ENCODE data around the gene RIBC2. TPM values are rescaled to one million over a fixed set of nuclear protein-coding genes. Genes with fewer than 3 reads are reported as not detected.
"Not testable (repeated sequence)": the region's sequence is repeated elsewhere in the genome, so short reads cannot be mapped to it uniquely, and the experiment has no call there.

RIBC2 gene
- total RNA-seq, 2 experiments from 2014 or later: 11.2 to 12.1 TPM

GRCh38 chr22:45456811-45457210 lies 43.3 kb downstream of the RIBC2 start:
- ATAC-seq (ENCODE audit: low read depth) (no peak), DNase-seq (no peak)
- H3K27me3 Mint-ChIP-seq: no peaks in the 10 kb centered on the region
- no peaks in the 10 kb centered on the region for H3K4me1 Mint-ChIP-seq
- POLR2A ChIA-PET: no interaction called here
- H3K9me3 Mint-ChIP-seq: no peaks in the 10 kb centered on the region
- H3K4me3 Mint-ChIP-seq: no peak overlapping the region
- H3K27ac Mint-ChIP-seq: no peak overlapping the region
- H3K36me3 Mint-ChIP-seq: no peaks in the 10 kb centered on the region

- H3K27me3 Mint-ChIP-seq: no peaks in the 10 kb centered on the region
- DNase-seq (no peak), ATAC-seq (ENCODE audit: low read depth) (no peak)
- no peaks in the 10 kb centered on the region for H3K4me1 Mint-ChIP-seq
- no peaks in the 10 kb centered on the region for H3K9me3 Mint-ChIP-seq
- H3K36me3 Mint-ChIP-seq: no peaks in the 10 kb centered on the region
- no peak overlapping the region for H3K27ac Mint-ChIP-seq
- H3K4me3 Mint-ChIP-seq: no peak overlapping the region
- POLR2A ChIA-PET: no interaction called here
These were observed 45.0 kb downstream of the RIBC2 start for GRCh38 chr22:45458532-45458931.

GRCh38 chr22:45459235-45459634 lies 45.7 kb downstream of the RIBC2 start:
- no peak for ATAC-seq (ENCODE audit: low read depth)
- no peaks in the 10 kb centered on the region for H3K36me3 Mint-ChIP-seq
- no peak overlapping the region for H3K27ac Mint-ChIP-seq
- H3K4me1 Mint-ChIP-seq: no peaks in the 10 kb centered on the region
- DNase-seq: no peak
- H3K9me3 Mint-ChIP-seq: no peaks in the 10 kb centered on the region
- H3K27me3 Mint-ChIP-seq: no peaks in the 10 kb centered on the region
- no peak overlapping the region for H3K4me3 Mint-ChIP-seq
- POLR2A ChIA-PET: no interaction called here

DNA sequence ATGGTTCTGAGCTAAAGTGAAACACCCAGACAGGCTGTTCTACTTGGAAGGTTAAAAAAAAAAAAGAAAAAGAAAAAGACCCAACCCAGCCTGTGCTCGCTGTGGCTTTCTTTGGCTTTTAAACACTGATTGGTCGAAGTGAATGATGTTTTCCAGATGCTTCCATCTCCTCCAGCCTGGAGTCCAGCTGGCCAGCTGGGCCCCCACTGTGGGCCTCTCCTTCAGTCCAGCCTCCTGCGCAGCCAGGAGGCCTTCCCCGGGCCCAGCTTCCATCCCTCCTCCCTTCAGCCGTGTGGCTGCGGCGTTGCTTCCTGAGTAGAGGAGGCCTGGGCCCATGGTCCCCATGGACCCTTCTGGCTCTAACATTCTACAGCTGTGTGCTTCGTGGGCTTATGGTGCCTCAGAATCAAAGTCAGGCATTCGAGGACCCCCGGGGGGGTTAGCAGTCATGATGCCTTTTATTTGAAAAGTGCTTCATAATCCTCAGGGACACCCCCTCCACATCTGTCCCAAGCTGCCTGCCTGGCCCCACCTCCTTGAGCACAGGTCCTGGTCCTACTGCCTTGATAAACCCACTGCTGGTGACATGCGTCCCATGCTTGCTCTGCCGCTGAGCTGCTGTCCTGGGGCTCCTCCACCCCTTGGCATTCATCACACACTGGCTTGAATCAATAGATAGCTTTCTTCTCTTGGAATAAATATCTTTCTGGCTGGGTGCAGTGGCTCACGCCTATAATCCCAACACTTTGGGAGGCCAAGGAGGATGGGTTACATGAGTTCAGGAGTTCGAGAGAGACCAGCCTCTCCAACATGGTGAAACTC lies 47.0 kb downstream of the RIBC2 start:
- ATAC-seq (ENCODE audit: low read depth): no peak
- POLR2A ChIA-PET: no interaction called here
- Mint-ChIP-seq H3K27ac (no peak overlapping the region), H3K9me3 (no peaks in the 10 kb centered on the region), H3K27me3 (peaks cover 9% of the 10 kb centered on the region), H3K4me3 (no peak overlapping the region), H3K36me3 (no peaks in the 10 kb centered on the region), H3K4me1 (no peaks in the 10 kb centered on the region)
- no peak for DNase-seq

DNA sequence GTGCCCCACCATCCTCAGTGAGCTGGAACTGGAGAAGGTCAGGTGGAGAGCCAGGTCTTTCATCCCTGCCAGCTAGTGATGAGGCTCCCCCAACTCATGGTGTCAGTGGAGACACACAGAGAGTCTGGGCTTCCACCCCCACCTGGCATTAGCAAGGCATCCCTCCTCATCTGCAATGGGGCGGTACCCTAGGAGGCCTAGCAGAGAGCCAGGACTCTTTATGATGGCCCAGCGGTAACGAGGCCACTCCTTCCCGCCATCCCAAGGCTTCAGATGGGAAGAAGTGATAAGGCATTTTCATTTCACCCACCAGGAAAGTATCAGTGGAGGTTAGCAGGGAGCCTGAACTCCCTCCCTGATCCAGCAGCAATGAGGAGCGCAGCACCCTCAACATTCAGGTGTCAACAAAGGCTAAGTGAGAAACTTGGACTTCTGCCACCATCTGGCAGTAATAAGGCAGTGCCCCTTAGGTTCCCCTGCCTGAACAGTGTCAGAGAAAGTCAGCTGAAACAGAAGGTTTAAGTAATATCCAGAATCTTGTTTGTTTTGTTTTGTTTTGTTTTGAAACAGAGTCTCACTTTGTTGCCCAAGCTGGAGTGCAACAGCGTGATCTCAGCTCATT lies 48.7 kb downstream of the RIBC2 start:
- no peak for ATAC-seq (ENCODE audit: low read depth)
- no peaks in the 10 kb centered on the region for H3K36me3 Mint-ChIP-seq
- no peak overlapping the region for H3K4me3 Mint-ChIP-seq
- H3K4me1 Mint-ChIP-seq: no peaks in the 10 kb centered on the region
- no peak for DNase-seq
- peaks cover 15% of the 10 kb centered on the region for H3K27me3 Mint-ChIP-seq
- POLR2A ChIA-PET: no interaction called here
- no peaks in the 10 kb centered on the region for H3K9me3 Mint-ChIP-seq
- H3K27ac Mint-ChIP-seq: no peak overlapping the region

- ATAC-seq (ENCODE audit: low read depth); POLR2A ChIA-PET; H3K9me3 Mint-ChIP-seq; DNase-seq; H3K4me1 Mint-ChIP-seq; H3K27ac Mint-ChIP-seq; H3K36me3 Mint-ChIP-seq; H3K4me3 Mint-ChIP-seq: not testable (repeated sequence)
- peaks cover 17% of the 10 kb centered on the region for H3K27me3 Mint-ChIP-seq
These were observed 50.2 kb downstream of the RIBC2 start for GRCh38 chr22:45463691-45464090.

GRCh38 chr22:45465633-45466032 lies 52.1 kb downstream of the RIBC2 start:
- no peak for ATAC-seq (ENCODE audit: low read depth)
- Mint-ChIP-seq H3K27me3 (peaks cover 17% of the 10 kb centered on the region), H3K36me3 (no peaks in the 10 kb centered on the region), H3K4me3 (no peak overlapping the region), H3K27ac (no peak overlapping the region), H3K4me1 (no peaks in the 10 kb centered on the region), H3K9me3 (no peaks in the 10 kb centered on the region)
- POLR2A ChIA-PET: no interaction called here
- DNase-seq: no peak

- H3K9me3 Mint-ChIP-seq: no peaks in the 10 kb centered on the region
- POLR2A ChIA-PET: no interaction called here
- DNase-seq (no peak), ATAC-seq (ENCODE audit: low read depth) (no peak)
- H3K4me3 Mint-ChIP-seq: no peak overlapping the region
- H3K27me3 Mint-ChIP-seq: peaks cover 19% of the 10 kb centered on the region
- no peaks in the 10 kb centered on the region for H3K36me3 Mint-ChIP-seq
- H3K27ac Mint-ChIP-seq: no peak overlapping the region
- H3K4me1 Mint-ChIP-seq: no peaks in the 10 kb centered on the region
These were observed 55.4 kb downstream of the RIBC2 start for GRCh38 chr22:45468872-45469271.

- POLR2A ChIA-PET: no interaction called here
- Mint-ChIP-seq H3K4me3 (no peak overlapping the region), H3K27me3 (peaks cover 19% of the 10 kb centered on the region)
These were observed 56.0 kb downstream of the RIBC2 start for GRCh38 chr22:45469281-45470073.

GRCh38 chr22:45470871-45471270 lies 57.4 kb downstream of the RIBC2 start:
- Mint-ChIP-seq H3K27ac (no peak overlapping the region), H3K36me3 (no peaks in the 10 kb centered on the region), H3K9me3 (no peaks in the 10 kb centered on the region), H3K4me3 (no peak overlapping the region), H3K27me3 (peaks cover 16% of the 10 kb centered on the region), H3K4me1 (no peaks in the 10 kb centered on the region)
- DNase-seq (no peak), ATAC-seq (ENCODE audit: low read depth) (no peak)
- POLR2A ChIA-PET: no interaction called here

More at GRCh38 chr22:45469281-45470073, 56.0 kb downstream of the RIBC2 start:
- no peak for ATAC-seq (ENCODE audit: low read depth)
- Mint-ChIP-seq H3K36me3 (no peaks in the 10 kb centered on the region), H3K4me1 (no peaks in the 10 kb centered on the region), H3K9me3 (no peaks in the 10 kb centered on the region), H3K27ac (no peak overlapping the region)
- DNase-seq: no peak

- H3K27ac Mint-ChIP-seq: no peak overlapping the region
These were observed 58.9 kb downstream of the RIBC2 start for GRCh38 chr22:45472426-45472825.

GRCh38 chr22:45473626-45474237 lies 60.2 kb downstream of the RIBC2 start:
- Mint-ChIP-seq H3K4me1 (no peaks in the 10 kb centered on the region), H3K4me3 (no peak overlapping the region), H3K27ac (no peak overlapping the region), H3K27me3 (peaks cover 11% of the 10 kb centered on the region), H3K36me3 (no peaks in the 10 kb centered on the region), H3K9me3 (no peaks in the 10 kb centered on the region)
- POLR2A ChIA-PET: no interaction called here
- ATAC-seq (ENCODE audit: low read depth) (no peak), DNase-seq (no peak)

More at GRCh38 chr22:45472426-45472825, 58.9 kb downstream of the RIBC2 start:
- DNase-seq: no peak
- Mint-ChIP-seq H3K27me3 (peaks cover 11% of the 10 kb centered on the region), H3K4me3 (no peak overlapping the region), H3K9me3 (no peaks in the 10 kb centered on the region), H3K4me1 (no peaks in the 10 kb centered on the region), H3K36me3 (no peaks in the 10 kb centered on the region)
- ATAC-seq (ENCODE audit: low read depth): no peak
- POLR2A ChIA-PET: no interaction called here

- H3K36me3 Mint-ChIP-seq: no peaks in the 10 kb centered on the region
- peaks cover 11% of the 10 kb centered on the region for H3K27me3 Mint-ChIP-seq
- DNase-seq (no peak), ATAC-seq (ENCODE audit: low read depth) (no peak)
- no peaks in the 10 kb centered on the region for H3K4me1 Mint-ChIP-seq
- POLR2A ChIA-PET: no interaction called here
- H3K4me3 Mint-ChIP-seq: no peak overlapping the region
- no peaks in the 10 kb centered on the region for H3K9me3 Mint-ChIP-seq
- no peak overlapping the region for H3K27ac Mint-ChIP-seq
These were observed 61.7 kb downstream of the RIBC2 start for GRCh38 chr22:45475063-45475747.
